HL-60 (cell line): ENCODE data around the gene SYNJ2.

Source experiments
- GABPA ChIP-seq: IDR thresholded peaks from 2 replicates; pipeline ENCODE4 v1.6.1; 2012; ENCODE audit warnings: low read depth
- POLR2AphosphoS5 ChIP-seq: IDR thresholded peaks from 2 replicates; pipeline ENCODE4 v1.6.1; 2012; ENCODE audit warnings: low read depth
- TF ChIP-seq, protein P1 (sequence below): IDR thresholded peaks from one replicate; pipeline ENCODE4 v1.5.1; 2011; ENCODE audit warnings: low read length, control low read depth, inconsistent platforms; ENCODE audit not compliant: insufficient read depth
- TF ChIP-seq, protein P2 (sequence below): IDR thresholded peaks from 2 replicates; pipeline ENCODE4 v1.6.1; 2012; ENCODE audit warnings: low read depth; ENCODE audit not compliant: insufficient replicate concordance

DNA sequence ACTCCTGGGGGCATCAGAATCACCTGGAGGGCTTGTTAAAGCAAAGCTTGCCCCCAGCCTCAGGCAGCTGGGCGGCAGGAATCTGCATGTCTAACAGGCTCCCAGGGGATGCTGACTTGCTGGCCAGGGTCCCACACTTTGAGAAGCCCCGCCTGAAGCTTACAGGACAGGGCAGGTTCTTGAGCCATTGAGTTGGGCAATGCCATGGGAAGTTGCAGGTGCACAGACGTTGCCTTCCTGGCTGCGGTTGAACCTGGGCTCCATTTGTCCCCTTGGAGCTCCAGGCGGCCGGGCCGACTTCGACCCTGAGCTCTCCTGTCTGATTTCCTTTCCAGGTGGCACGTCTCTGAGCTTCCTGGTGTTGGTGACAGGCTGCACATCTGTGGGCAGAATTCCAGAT is 46.8 kb downstream of the SYNJ2 start:
- TF ChIP-seq, protein P1, sequence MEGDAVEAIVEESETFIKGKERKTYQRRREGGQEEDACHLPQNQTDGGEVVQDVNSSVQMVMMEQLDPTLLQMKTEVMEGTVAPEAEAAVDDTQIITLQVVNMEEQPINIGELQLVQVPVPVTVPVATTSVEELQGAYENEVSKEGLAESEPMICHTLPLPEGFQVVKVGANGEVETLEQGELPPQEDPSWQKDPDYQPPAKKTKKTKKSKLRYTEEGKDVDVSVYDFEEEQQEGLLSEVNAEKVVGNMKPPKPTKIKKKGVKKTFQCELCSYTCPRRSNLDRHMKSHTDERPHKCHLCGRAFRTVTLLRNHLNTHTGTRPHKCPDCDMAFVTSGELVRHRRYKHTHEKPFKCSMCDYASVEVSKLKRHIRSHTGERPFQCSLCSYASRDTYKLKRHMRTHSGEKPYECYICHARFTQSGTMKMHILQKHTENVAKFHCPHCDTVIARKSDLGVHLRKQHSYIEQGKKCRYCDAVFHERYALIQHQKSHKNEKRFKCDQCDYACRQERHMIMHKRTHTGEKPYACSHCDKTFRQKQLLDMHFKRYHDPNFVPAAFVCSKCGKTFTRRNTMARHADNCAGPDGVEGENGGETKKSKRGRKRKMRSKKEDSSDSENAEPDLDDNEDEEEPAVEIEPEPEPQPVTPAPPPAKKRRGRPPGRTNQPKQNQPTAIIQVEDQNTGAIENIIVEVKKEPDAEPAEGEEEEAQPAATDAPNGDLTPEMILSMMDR, result no peak
- TF ChIP-seq POLR2AphosphoS5 (no peak), GABPA (no peak)
- TF ChIP-seq, protein P2, sequence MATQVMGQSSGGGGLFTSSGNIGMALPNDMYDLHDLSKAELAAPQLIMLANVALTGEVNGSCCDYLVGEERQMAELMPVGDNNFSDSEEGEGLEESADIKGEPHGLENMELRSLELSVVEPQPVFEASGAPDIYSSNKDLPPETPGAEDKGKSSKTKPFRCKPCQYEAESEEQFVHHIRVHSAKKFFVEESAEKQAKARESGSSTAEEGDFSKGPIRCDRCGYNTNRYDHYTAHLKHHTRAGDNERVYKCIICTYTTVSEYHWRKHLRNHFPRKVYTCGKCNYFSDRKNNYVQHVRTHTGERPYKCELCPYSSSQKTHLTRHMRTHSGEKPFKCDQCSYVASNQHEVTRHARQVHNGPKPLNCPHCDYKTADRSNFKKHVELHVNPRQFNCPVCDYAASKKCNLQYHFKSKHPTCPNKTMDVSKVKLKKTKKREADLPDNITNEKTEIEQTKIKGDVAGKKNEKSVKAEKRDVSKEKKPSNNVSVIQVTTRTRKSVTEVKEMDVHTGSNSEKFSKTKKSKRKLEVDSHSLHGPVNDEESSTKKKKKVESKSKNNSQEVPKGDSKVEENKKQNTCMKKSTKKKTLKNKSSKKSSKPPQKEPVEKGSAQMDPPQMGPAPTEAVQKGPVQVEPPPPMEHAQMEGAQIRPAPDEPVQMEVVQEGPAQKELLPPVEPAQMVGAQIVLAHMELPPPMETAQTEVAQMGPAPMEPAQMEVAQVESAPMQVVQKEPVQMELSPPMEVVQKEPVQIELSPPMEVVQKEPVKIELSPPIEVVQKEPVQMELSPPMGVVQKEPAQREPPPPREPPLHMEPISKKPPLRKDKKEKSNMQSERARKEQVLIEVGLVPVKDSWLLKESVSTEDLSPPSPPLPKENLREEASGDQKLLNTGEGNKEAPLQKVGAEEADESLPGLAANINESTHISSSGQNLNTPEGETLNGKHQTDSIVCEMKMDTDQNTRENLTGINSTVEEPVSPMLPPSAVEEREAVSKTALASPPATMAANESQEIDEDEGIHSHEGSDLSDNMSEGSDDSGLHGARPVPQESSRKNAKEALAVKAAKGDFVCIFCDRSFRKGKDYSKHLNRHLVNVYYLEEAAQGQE, result no peak
